Measurements from ENCODE around the gene KCNK17.

Gene KCNK17

DNA sequence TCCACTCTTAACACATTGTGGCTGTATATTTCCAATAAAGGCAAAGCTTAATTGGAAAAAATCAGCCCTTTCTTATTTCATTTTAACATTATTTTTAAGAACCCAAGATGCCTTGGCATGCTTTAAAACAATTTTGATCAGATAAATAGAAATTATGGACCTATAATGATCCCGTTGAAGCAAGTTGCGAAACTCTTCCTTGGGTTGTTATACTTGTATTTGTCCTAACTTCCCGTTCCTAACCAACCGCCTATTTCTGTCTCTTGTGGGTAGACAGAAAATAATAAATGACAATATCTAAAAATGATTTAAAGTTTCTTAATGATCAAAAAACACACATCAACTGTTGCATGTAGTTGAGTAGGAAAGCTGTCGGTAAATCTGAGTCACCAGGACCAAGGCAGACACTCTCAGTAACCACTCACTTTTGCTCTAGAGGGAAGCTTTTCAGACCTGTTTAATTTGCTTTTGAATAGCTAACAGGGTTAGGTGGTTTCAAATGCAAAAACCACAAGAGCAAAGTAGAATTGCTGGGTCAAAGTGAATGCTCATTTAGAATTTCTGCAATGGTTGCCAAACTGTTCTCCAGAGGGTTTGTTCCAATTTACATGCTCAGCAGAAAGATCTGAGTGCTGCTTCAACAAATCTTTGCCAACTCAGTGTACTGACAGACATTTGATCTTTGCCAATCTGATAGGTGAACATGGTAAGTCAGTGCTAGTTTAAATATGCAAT, 50.7 kb downstream of the KCNK17 start:
- no peak for DNase-seq

GRCh38 chr6:39261751-39262150, 52.5 kb downstream of the KCNK17 start:
- no peak for DNase-seq

GRCh38 chr6:39260953-39261352, 53.3 kb downstream of the KCNK17 start:
- no peak for DNase-seq

DNA sequence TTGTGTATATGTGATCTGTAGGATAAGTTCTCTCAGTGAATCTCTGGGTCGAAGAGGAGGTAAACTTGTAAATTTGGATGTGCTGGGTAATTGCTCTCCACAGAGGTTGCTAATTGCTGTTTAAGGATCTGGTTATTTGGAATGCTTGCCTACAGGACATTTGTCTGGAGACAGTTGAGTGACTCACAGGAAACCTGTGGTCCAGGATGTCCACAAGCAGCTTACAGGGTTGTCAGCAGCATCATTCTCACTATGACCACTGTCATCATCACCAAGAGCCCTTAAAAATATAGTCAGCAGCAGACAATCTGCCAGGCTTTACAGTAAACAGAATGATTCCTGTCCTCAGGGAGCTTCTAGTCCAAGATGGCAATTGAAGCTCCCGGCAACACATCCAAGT, 53.8 kb downstream of the KCNK17 start:
- DNase-seq: no peak

- DNase-seq: no peak
Observed at GRCh38 chr6:39256294-39256940, 57.8 kb downstream of the KCNK17 start.

DNA sequence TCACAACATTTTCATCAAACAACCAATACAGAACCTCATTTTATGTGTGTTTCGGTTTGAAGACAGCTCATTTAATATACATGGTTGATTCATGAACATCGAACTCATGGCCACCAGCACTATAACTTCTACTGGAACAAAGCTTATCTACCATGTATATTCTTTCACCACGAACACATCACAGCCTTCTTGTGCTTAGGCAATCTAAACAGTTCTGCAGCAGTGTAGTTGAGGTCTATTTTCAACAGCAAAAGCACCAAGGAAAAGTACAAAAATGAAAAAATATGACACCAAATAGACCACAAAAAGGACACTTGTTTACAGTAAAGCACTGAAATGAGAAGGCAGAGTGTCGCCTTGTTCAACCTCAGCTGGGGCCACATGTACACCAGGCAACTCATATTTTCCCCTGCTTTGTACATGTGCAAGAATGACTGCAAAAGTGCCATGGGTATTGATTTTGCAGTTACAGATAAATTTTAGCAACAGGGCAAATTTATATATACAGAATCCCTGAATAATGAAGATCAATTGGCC, 59.2 kb downstream of the KCNK17 start:
- DNase-seq: no peak

GRCh38 chr6:39251406-39251805, 62.8 kb downstream of the KCNK17 start:
- DNase-seq: no peak

DNA sequence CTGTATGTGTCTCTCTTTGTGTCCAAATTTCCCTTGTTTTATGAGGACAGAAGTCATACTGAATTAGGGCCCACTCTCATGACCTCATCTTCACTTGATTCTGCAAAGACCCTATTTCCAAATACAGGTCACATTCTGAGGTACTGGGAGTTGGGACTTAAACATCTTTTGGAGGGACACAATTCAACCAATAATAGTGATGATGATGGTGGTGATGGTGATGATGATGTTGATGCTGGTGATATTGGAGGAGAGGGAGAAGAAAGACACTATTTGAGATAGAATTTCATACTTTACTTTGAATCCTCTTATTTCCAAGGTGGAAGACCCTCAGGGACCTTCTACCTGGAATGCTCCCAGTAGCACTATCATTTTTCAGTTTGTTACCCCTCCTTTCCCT, 63.7 kb downstream of the KCNK17 start:
- DNase-seq: no peak

GRCh38 chr6:39249278-39249677, 64.9 kb downstream of the KCNK17 start:
- no peak for DNase-seq
